OCI-LY7 (cell line): ENCODE measurements around the gene GAS6.

Experiments used
- EZH2phosphoT487 ChIP-seq: fragments of 200-600 bp; sonication (generic); IDR thresholded peaks from 2 replicates; pipeline ENCODE4 v1.6.1; 2018; ENCODE audit warnings: low read depth, borderline replicate concordance, mild to moderate bottlenecking, mixed run types, antibody characterized with exemption, low read length, moderate library complexity, mixed read lengths
- TF ChIP-seq, protein P1 (sequence below): fragments of 200-600 bp; sonication (generic); conservative IDR thresholded peaks from 2 replicates; pipeline ENCODE4 v1.5.1; 2014; ENCODE audit warnings: mild to moderate bottlenecking, antibody characterized with exemption, low read length, moderate library complexity, mixed read lengths

DNA sequence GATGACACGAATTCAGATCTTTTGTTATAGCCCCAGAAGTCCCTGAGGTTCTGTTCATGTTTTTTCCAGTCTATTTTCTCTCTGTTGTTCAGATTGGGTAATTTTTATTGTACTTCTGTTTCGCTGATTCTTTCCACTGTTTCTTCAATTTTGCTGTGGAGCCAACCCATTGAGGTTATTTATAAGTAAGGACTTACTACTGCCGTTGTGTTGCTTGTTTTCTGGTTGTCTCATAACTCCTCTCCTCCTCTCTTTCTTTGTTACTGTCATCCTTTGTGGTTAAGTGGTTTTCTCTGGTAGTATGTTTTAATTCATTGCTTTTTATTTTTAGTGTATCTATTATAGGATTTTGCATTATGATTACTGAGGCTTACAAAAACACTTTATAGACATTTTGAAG is 48.7 kb upstream of the GAS6 start:
- TF ChIP-seq, protein P1, sequence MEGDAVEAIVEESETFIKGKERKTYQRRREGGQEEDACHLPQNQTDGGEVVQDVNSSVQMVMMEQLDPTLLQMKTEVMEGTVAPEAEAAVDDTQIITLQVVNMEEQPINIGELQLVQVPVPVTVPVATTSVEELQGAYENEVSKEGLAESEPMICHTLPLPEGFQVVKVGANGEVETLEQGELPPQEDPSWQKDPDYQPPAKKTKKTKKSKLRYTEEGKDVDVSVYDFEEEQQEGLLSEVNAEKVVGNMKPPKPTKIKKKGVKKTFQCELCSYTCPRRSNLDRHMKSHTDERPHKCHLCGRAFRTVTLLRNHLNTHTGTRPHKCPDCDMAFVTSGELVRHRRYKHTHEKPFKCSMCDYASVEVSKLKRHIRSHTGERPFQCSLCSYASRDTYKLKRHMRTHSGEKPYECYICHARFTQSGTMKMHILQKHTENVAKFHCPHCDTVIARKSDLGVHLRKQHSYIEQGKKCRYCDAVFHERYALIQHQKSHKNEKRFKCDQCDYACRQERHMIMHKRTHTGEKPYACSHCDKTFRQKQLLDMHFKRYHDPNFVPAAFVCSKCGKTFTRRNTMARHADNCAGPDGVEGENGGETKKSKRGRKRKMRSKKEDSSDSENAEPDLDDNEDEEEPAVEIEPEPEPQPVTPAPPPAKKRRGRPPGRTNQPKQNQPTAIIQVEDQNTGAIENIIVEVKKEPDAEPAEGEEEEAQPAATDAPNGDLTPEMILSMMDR = no peak
- TF ChIP-seq EZH2phosphoT487 = no peak
